OCI-LY7 (cell line): ENCODE data around the gene LATS1. TPM values are rescaled to one million over a fixed set of nuclear protein-coding genes. Genes with fewer than 3 reads are reported as not detected.
"Not testable (repeated sequence)": the region's sequence is repeated elsewhere in the genome, so short reads cannot be mapped to it uniquely, and the experiment has no call there.

Experiments used
- BruUV-seq: library from RNA; stranded (reverse); fragments of 400-500 nt; replicated peaks from 2 replicates; lab custom pipeline; 2021; lab: Mats Ljungman, UMichigan
- CTCF ChIA-PET: fragments of 300-600 bp; sonication (Branson Sonifier 250); formaldehyde crosslinking; loops from one replicate; lab custom pipeline; 2022; ENCODE audit warnings: antibody characterized with exemption; ENCODE audit not compliant: unreplicated experiment; lab: Charles Lee
- POLR2A ChIA-PET: fragments of 300-600 bp; sonication (Branson Sonifier 250); formaldehyde crosslinking; loops from one replicate; lab custom pipeline; 2022; ENCODE audit warnings: antibody characterized with exemption; lab: Charles Lee
- DNase-seq: peaks from one replicate; pipeline ENCODE4 v3.0.0-alpha.2; 2015; ENCODE audit warnings: low spot score
- H2AFZ ChIP-seq: fragments of 200-600 bp; sonication (generic), shearing (Covaris generic); 2 replicates; pipeline ENCODE4 v1.6.1; 2014; ENCODE audit warnings: mild to moderate bottlenecking, antibody characterized with exemption, low read length, moderate library complexity
- H3K27ac ChIP-seq: fragments of 200-600 bp; sonication (generic); 2 replicates; pipeline ENCODE4 v1.5.1; 2014; ENCODE audit warnings: mixed run types, low read depth, mild to moderate bottlenecking, moderate library complexity, low read length, inconsistent platforms; ENCODE audit not compliant: poor library complexity, severe bottlenecking
- H3K36me3 ChIP-seq: fragments of 200-600 bp; sonication (generic); 2 replicates; pipeline ENCODE4 v1.6.1; 2014; ENCODE audit warnings: mild to moderate bottlenecking, antibody characterized with exemption, low read length, moderate library complexity, mixed read lengths; ENCODE audit not compliant: insufficient read depth
- H3K4me1 ChIP-seq: fragments of 200-600 bp; sonication (generic); 2 replicates; pipeline ENCODE4 v1.5.1; 2014; ENCODE audit warnings: mild to moderate bottlenecking, low read length; ENCODE audit not compliant: insufficient read depth, poor library complexity, severe bottlenecking
- H3K4me2 ChIP-seq: fragments of 200-600 bp; sonication (generic); 2 replicates; pipeline ENCODE4 v1.6.1; 2014; ENCODE audit warnings: mild to moderate bottlenecking, low read length
- H3K4me3 ChIP-seq: fragments of 200-600 bp; sonication (generic); 2 replicates; pipeline ENCODE4 v1.5.1; 2014; ENCODE audit warnings: mild to moderate bottlenecking, low read depth, low read length; ENCODE audit not compliant: poor library complexity, severe bottlenecking
- H3K79me2 ChIP-seq: fragments of 200-600 bp; sonication (generic); 2 replicates; pipeline ENCODE4 v1.6.1; 2016; ENCODE audit warnings: low read depth, mild to moderate bottlenecking, low read length, moderate library complexity, mixed read lengths; ENCODE audit not compliant: insufficient read depth
- H3K9me2 ChIP-seq: fragments of 200-600 bp; sonication (generic); 2 replicates; pipeline ENCODE4 v1.6.1; 2016; ENCODE audit warnings: mild to moderate bottlenecking, low read length, mixed read lengths; ENCODE audit not compliant: insufficient read depth
- H3K9me3 ChIP-seq: fragments of 200-600 bp; sonication (generic); 2 replicates; pipeline ENCODE4 v1.6.1; 2014; ENCODE audit warnings: mild to moderate bottlenecking, mixed run types, low read length, mixed read lengths
- H4K20me1 ChIP-seq: fragments of 200-600 bp; sonication (generic); 2 replicates; pipeline ENCODE4 v1.6.1; 2014; ENCODE audit warnings: mild to moderate bottlenecking, antibody characterized with exemption, low read length, moderate library complexity, mixed read lengths; ENCODE audit not compliant: insufficient read depth
- EZH2phosphoT487 ChIP-seq: fragments of 200-600 bp; sonication (generic); IDR thresholded peaks from 2 replicates; pipeline ENCODE4 v1.6.1; 2018; ENCODE audit warnings: low read depth, borderline replicate concordance, mild to moderate bottlenecking, mixed run types, antibody characterized with exemption, low read length, moderate library complexity, mixed read lengths
- intact Hi-C: fragments of 100-400 bp; cut with micrococcal nuclease; formaldehyde crosslinking; loops from one replicate; pipeline ENCODE4 v1.10.0; 2022; ENCODE audit not compliant: unreplicated experiment
- total RNA-seq, 2 experiments: library from RNA; depleted of rRNA in 1 of 2; stranded (reverse); fragments of >200 nt in 1 of 2; shearing (Covaris generic) in 1 of 2; gene quantifications; 2 replicates each; pipeline ENCODE4 v1.2.3, GENCODE V29; 2014 to 2022
- TF ChIP-seq, protein P1 (sequence below): fragments of 200-600 bp; sonication (generic); conservative IDR thresholded peaks from 2 replicates; pipeline ENCODE4 v1.5.1; 2014; ENCODE audit warnings: mild to moderate bottlenecking, antibody characterized with exemption, low read length, moderate library complexity, mixed read lengths

The LATS1 gene
- total RNA-seq, 2 experiments from 2014 or later = 23.1 to 30.3 TPM

GRCh38 chr6:149750136-149750609, 32.3 kb upstream of the LATS1 start:
- Histone ChIP-seq H3K36me3 (peaks cover 36% of the 10 kb centered on the region), H3K79me2 (peaks cover 67% of the 10 kb centered on the region), H3K4me3 (peak overlapping the region; percentile 96), H3K9me3 (no peaks in the 10 kb centered on the region), H3K27ac (peak overlapping the region; percentile 85), H2AFZ (peak overlapping the region; percentile 59; the same call in 1 of the 2 replicates), H4K20me1 (peaks cover 14% of the 10 kb centered on the region), H3K4me1 (peaks cover 47% of the 10 kb centered on the region), H3K4me2 (peak overlapping the region; percentile 89), H3K9me2 (no peaks in the 10 kb centered on the region)
- DNase-seq = peak; percentile 83
- ChIA-PET CTCF (interaction anchor here (1.1 kb wide), 1 partner anchor 205 kb away, joined by 3 read pairs; no protein-coding TSS in a partner anchor), POLR2A (interaction anchor here (0.6 to 2.1 kb wide), 8 partner anchors 9 to 267 kb away, joined by 3 to 15 read pairs (median 3); partner anchors contain the start of gene ZC3H12D)
- no TSS peak for BruUV-seq
- TF ChIP-seq, protein P1, sequence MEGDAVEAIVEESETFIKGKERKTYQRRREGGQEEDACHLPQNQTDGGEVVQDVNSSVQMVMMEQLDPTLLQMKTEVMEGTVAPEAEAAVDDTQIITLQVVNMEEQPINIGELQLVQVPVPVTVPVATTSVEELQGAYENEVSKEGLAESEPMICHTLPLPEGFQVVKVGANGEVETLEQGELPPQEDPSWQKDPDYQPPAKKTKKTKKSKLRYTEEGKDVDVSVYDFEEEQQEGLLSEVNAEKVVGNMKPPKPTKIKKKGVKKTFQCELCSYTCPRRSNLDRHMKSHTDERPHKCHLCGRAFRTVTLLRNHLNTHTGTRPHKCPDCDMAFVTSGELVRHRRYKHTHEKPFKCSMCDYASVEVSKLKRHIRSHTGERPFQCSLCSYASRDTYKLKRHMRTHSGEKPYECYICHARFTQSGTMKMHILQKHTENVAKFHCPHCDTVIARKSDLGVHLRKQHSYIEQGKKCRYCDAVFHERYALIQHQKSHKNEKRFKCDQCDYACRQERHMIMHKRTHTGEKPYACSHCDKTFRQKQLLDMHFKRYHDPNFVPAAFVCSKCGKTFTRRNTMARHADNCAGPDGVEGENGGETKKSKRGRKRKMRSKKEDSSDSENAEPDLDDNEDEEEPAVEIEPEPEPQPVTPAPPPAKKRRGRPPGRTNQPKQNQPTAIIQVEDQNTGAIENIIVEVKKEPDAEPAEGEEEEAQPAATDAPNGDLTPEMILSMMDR = no peak
- no peak for TF ChIP-seq EZH2phosphoT487
- intact Hi-C loops = loop anchor here (5.0 kb wide), 1 partner anchor 183 kb away; the partner anchor contains the start of gene GINM1

GRCh38 chr6:149749594-149750135, 31.8 kb upstream of the LATS1 start, which contains the start of gene PCMT1:
TSS of gene PCMT1 (plus strand) at chr6:149749741. CDS start at chr6:149749902, 161 bp downstream.
- no TSS peak for BruUV-seq
- Histone ChIP-seq H3K4me3 (peak within 1 kb of the TSS; percentile 96), H3K36me3 (peaks cover 30% of the 10 kb centered on the region), H4K20me1 (peaks cover 9% of the 10 kb centered on the region), H3K9me2 (no peaks in the 10 kb centered on the region), H3K4me1 (peaks cover 47% of the 10 kb centered on the region), H3K27ac (peak within 1 kb of the TSS; percentile 85), H3K4me2 (peak within 1 kb of the TSS; percentile 89), H3K9me3 (no peaks in the 10 kb centered on the region), H2AFZ (peak within 1 kb of the TSS; percentile 59; the same call in 1 of the 2 replicates), H3K79me2 (peaks cover 67% of the 10 kb centered on the region)
- TF ChIP-seq, protein P1 = no peak
- TF ChIP-seq EZH2phosphoT487 = no peak
- intact Hi-C loops = loop anchor here (5.0 kb wide), 2 partner anchors 102 to 182 kb away; partner anchors contain the start of genes GINM1 and KATNA1
- CTCF ChIA-PET = interaction anchor here (0.6 to 1.1 kb wide), 3 partner anchors 204 to 912 kb away, joined by 3 to 4 read pairs (median 3); no protein-coding TSS in a partner anchor
- DNase-seq = peak; percentile 94
- POLR2A ChIA-PET = interaction anchor here (0.6 to 2.1 kb wide), 7 partner anchors 14 to 265 kb away, joined by 3 to 15 read pairs (median 4); partner anchors contain the start of gene ZC3H12D

DNA sequence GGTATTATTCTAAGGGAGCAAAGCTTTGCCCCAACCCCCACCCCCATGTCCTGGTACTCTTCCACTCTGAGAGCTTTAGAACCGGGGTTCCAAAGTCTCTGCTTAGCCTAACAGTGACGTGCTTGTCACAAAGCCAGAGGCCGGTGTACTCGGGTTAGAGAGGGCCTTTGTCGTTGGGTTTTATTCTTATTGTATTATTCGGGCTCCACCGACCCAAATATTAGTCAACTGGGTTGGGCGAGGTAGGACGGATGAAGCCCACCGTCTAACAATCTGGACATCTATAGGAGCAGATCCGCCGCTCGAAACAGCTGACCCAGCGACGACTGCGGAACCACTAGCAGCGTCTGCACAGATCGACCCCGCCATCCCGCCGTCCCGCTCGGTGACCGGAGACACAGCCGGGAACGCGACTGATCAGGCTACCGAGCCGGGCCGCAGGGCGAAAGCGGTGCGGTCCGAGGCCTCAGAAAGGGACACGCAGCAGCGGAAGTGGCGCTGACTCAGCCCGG, 31.2 kb upstream of the LATS1 start:
- H3K9me3 ChIP-seq, DNase-seq, H4K20me1 ChIP-seq, BruUV-seq, H3K9me2 ChIP-seq: not testable (repeated sequence)
- intact Hi-C loops = loop anchor here (5.0 kb wide), 1 partner anchor 102 kb away; the partner anchor contains the start of gene KATNA1
- Histone ChIP-seq H3K27ac (peak overlapping the region; percentile 85), H2AFZ (peak overlapping the region; percentile 59; the same call in 1 of the 2 replicates), H3K4me2 (peak overlapping the region; percentile 60), H3K79me2 (peaks cover 67% of the 10 kb centered on the region), H3K36me3 (peaks cover 25% of the 10 kb centered on the region), H3K4me3 (peak overlapping the region; percentile 96), H3K4me1 (peaks cover 43% of the 10 kb centered on the region)
- POLR2A ChIA-PET = interaction anchor here (0.6 to 2.1 kb wide), 7 partner anchors 14 to 545 kb away, joined by 3 to 15 read pairs (median 4); partner anchors contain the start of gene ZC3H12D
- CTCF ChIA-PET = interaction anchor here (0.6 kb wide), 2 partner anchors 210 to 913 kb away, joined by 3 to 4 read pairs; no protein-coding TSS in a partner anchor
